ENCODE data around the gene NCBP3. TPM values are rescaled to one million over a fixed set of nuclear protein-coding genes. Genes with fewer than 3 reads are reported as not detected.

The NCBP3 gene
- total and polyA plus RNA-seq, 2 of the 4 experiments (the other 2 are of a cell fraction): 10.8 to 13.5 TPM

DNA sequence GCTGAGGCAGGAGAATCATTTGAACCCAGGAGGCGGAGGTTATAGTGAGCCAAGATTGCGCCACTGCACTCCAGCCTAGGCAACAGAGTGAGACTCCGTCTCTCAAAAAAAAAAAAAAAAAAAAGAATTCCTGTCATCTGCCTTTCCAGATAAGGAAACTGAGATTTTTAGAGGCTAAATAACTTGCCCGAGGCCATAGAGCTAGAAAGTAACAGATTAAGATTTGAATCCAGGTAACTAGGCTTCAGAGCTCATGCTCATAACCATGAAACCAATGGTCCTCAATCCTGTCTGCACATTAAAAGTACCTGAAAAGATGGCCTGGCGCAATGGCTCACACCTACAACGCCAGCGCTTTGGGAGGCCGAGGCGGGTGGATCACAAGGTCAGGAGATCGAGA, 9.5 kb downstream of the NCBP3 start:
- H2BK5ac ChIP-seq (ENCODE audit: low read depth, low read length, poor library complexity, severe bottlenecking): no peak overlapping the region
- peaks cover 22% of the 10 kb centered on the region for H4K20me1 ChIP-seq (ENCODE audit: insufficient read depth, low read length)
- H2BK20ac ChIP-seq (ENCODE audit: low read depth, low read length): no peak overlapping the region
- H2BK15ac ChIP-seq (ENCODE audit: low read depth, low read length): no peak overlapping the region
- H3K23ac ChIP-seq (ENCODE audit: low read depth, low read length): no peak overlapping the region
- CTCF ChIA-PET: interaction anchor here (0.6 to 1.4 kb wide), 2 partner anchors 10 to 26 kb away, joined by 3 to 4 read pairs; no protein-coding TSS in a partner anchor
- H3K4me2 ChIP-seq (ENCODE audit: low read depth, low read length): no peak overlapping the region
- intact Hi-C loops (cut with micrococcal nuclease): no loop called here
- in situ Hi-C loops (cut with MboI; ENCODE audit: low sequenced_read_pairs): no loop called here
- no peak overlapping the region for H3K4me3 ChIP-seq (ENCODE audit: insufficient read depth, low read depth, low read length)
- no peaks in the 10 kb centered on the region; the same call in 1 of the 2 replicates for H3K4me1 ChIP-seq (ENCODE audit: control insufficient read depth, insufficient read depth, low read length)
- no peak overlapping the region for H2AK5ac ChIP-seq (ENCODE audit: low read depth, low read length)
- no peak overlapping the region for H3K4ac ChIP-seq (ENCODE audit: low read depth, low read length)
- H4K91ac ChIP-seq (ENCODE audit: insufficient read depth, low read depth, low read length): no peak overlapping the region
- no peak overlapping the region for H2AFZ ChIP-seq (replicated peaks; ENCODE audit: low read length, poor library complexity)
- H3K14ac ChIP-seq (replicated peaks; ENCODE audit: low read depth, low read length): no peak overlapping the region
- no peak overlapping the region for H3K9ac ChIP-seq (ENCODE audit: low read depth, low read length)
- ATAC-seq (ENCODE audit: low read depth) (no peak), DNase-seq (no peak)
- no peaks in the 10 kb centered on the region for H3K9me3 ChIP-seq (ENCODE audit: control insufficient read depth, insufficient read depth, low read length)
- peaks cover 10% of the 10 kb centered on the region for H3K9me1 ChIP-seq (ENCODE audit: insufficient read depth, low read length)
- H4K8ac ChIP-seq (ENCODE audit: low read depth in 2 of 2, low read length in 2 of 2): no peak overlapping the region
- WGBS, 2 experiments (ENCODE audit: extremely low coverage in 2 of 2, insufficient read length in 1 of 2): 87% methylated on average over 3 of the region's 10 CpGs; no CpG with 5 or more reads in 1 of the 2 experiments
- H3K36me3 ChIP-seq (ENCODE audit: control insufficient read depth, insufficient read depth, low read length): peaks cover 39% of the 10 kb centered on the region
- H3K18ac ChIP-seq (ENCODE audit: low read depth, low read length): no peak overlapping the region
- no peak overlapping the region for H2BK120ac ChIP-seq (ENCODE audit: low read depth, low read length)
- BruUV-seq (replicated peaks): no TSS peak
- dilution Hi-C loops (cut with HindIII; ENCODE audit: low sequenced_read_pairs, unreplicated experiment): no loop called here
- POLR2A ChIA-PET (ENCODE audit: unreplicated experiment): no interaction called here
- H3K79me1 ChIP-seq (ENCODE audit: low read depth in 1 of 2, low read length in 2 of 2): peaks cover 34 to 61% of the 10 kb centered on the region in 2 experiments
- no peak overlapping the region for H3K27ac ChIP-seq (ENCODE audit: insufficient read depth, low read length)
- H3K56ac ChIP-seq (ENCODE audit: extremely low read depth, insufficient read depth, low read length): no peak overlapping the region
- no peak for TF ChIP-seq RFX5 (IDR thresholded peaks at IDR 0.05; ENCODE audit: low read depth, low read length)
- TF ChIP-seq, protein P1, sequence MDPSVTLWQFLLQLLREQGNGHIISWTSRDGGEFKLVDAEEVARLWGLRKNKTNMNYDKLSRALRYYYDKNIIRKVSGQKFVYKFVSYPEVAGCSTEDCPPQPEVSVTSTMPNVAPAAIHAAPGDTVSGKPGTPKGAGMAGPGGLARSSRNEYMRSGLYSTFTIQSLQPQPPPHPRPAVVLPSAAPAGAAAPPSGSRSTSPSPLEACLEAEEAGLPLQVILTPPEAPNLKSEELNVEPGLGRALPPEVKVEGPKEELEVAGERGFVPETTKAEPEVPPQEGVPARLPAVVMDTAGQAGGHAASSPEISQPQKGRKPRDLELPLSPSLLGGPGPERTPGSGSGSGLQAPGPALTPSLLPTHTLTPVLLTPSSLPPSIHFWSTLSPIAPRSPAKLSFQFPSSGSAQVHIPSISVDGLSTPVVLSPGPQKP (IDR thresholded peaks at IDR 0.05; ENCODE audit: borderline replicate concordance, low read depth, low read length): no peak
- TF ChIP-seq SMC3 (IDR thresholded peaks at IDR 0.05; ENCODE audit: low read depth, low read length): no peak
- no peak for TF ChIP-seq CEBPB (IDR thresholded peaks at IDR 0.05; ENCODE audit: low read depth, low read length)
- no peak for TF ChIP-seq MAZ (IDR thresholded peaks at IDR 0.05; ENCODE audit: borderline replicate concordance, low read depth, low read length)
- no peak for TF ChIP-seq RCOR1 (IDR thresholded peaks at IDR 0.05; ENCODE audit: insufficient replicate concordance, low read length)
- no peak for TF ChIP-seq BHLHE40 (IDR thresholded peaks at IDR 0.05; ENCODE audit: low read depth, low read length)
- TF ChIP-seq, protein P2, sequence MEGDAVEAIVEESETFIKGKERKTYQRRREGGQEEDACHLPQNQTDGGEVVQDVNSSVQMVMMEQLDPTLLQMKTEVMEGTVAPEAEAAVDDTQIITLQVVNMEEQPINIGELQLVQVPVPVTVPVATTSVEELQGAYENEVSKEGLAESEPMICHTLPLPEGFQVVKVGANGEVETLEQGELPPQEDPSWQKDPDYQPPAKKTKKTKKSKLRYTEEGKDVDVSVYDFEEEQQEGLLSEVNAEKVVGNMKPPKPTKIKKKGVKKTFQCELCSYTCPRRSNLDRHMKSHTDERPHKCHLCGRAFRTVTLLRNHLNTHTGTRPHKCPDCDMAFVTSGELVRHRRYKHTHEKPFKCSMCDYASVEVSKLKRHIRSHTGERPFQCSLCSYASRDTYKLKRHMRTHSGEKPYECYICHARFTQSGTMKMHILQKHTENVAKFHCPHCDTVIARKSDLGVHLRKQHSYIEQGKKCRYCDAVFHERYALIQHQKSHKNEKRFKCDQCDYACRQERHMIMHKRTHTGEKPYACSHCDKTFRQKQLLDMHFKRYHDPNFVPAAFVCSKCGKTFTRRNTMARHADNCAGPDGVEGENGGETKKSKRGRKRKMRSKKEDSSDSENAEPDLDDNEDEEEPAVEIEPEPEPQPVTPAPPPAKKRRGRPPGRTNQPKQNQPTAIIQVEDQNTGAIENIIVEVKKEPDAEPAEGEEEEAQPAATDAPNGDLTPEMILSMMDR (conservative IDR thresholded peaks at IDR 0.05; ENCODE audit: low read depth, low read length): no peak
- TF ChIP-seq MXI1 (IDR thresholded peaks at IDR 0.05; ENCODE audit: borderline replicate concordance, low read depth, low read length): no peak
- TF ChIP-seq FOS (IDR thresholded peaks at IDR 0.05; ENCODE audit: low read depth, low read length): no peak
- TF ChIP-seq RAD21 (IDR thresholded peaks at IDR 0.05; ENCODE audit: low read length): no peak
- TF ChIP-seq NFE2L2 (IDR thresholded peaks at IDR 0.05; ENCODE audit: low read depth, low read length): no peak
- no peak for TF ChIP-seq MAFK (IDR thresholded peaks at IDR 0.05; ENCODE audit: low read depth, low read length)
- TF ChIP-seq CHD1 (IDR thresholded peaks at IDR 0.05; ENCODE audit: low read depth, low read length): no peak
- no peak for TF ChIP-seq POLR2A (IDR thresholded peaks at IDR 0.05; ENCODE audit: low read depth, low read length)
- TF ChIP-seq, protein P3, sequence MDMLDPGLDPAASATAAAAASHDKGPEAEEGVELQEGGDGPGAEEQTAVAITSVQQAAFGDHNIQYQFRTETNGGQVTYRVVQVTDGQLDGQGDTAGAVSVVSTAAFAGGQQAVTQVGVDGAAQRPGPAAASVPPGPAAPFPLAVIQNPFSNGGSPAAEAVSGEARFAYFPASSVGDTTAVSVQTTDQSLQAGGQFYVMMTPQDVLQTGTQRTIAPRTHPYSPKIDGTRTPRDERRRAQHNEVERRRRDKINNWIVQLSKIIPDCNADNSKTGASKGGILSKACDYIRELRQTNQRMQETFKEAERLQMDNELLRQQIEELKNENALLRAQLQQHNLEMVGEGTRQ (IDR thresholded peaks at IDR 0.05; ENCODE audit: low read depth, low read length): no peak
- no peak overlapping the region for H2AK9ac ChIP-seq (replicated peaks; ENCODE audit: low read depth, low read length, poor library complexity)
- H4K5ac ChIP-seq (ENCODE audit: low read depth, low read length): no peak overlapping the region
- no peaks in the 10 kb centered on the region for H3K27me3 ChIP-seq (ENCODE audit: control insufficient read depth, insufficient read depth, low read length)

Measured in IMR-90 (cell line).